ENCODE measurements around the gene L3MBTL4. TPM values are rescaled to one million over a fixed set of nuclear protein-coding genes. Genes with fewer than 3 reads are reported as not detected.

Gene L3MBTL4
- total RNA-seq (2021; fragmentation: NEBNext Ultra II Directional; extraction: Animal tissue kit (Norgen Biotek cat#: 25700)): not detected
- long read RNA-seq: 0 reads

- Mint-ChIP-seq H3K9me3 (peaks cover 33% of the 10 kb centered on the region), H3K27ac (no peak within 1 kb of the TSS), H3K4me3 (no peak within 1 kb of the TSS), H3K4me1 (ENCODE audit: low read depth) (no peaks in the 10 kb centered on the region), H3K27me3 (ENCODE audit: insufficient read depth) (no peaks in the 10 kb centered on the region), H3K36me3 (ENCODE audit: low read depth) (0 out of 2 replicates have a peak, but pooled peaks cover 6% of the 10 kb centered on the region)
- TF ChIP-seq CTCF (IDR thresholded peaks at IDR 0.05): no peak
- DNase-seq: no peak
Measured at GRCh38 chr18:6414723-6415417, at the start of gene L3MBTL4. Gene L3MBTL4, minus strand, starts transcription at chr18:6414911. Its CDS starts 103,286 bp downstream, at chr18:6311625.

- no peaks in the 10 kb centered on the region; the same call in 1 of the 2 replicates for H3K27me3 Mint-ChIP-seq (ENCODE audit: insufficient read depth)
- H3K27ac Mint-ChIP-seq: no peak overlapping the region
- no peaks in the 10 kb centered on the region; the same call in 1 of the 2 replicates for H3K36me3 Mint-ChIP-seq (ENCODE audit: low read depth)
- no peak for TF ChIP-seq CTCF (IDR thresholded peaks at IDR 0.05)
- H3K4me3 Mint-ChIP-seq: no peak overlapping the region
- DNase-seq: no peak
- peaks cover 28% of the 10 kb centered on the region for H3K9me3 Mint-ChIP-seq
- no peaks in the 10 kb centered on the region for H3K4me1 Mint-ChIP-seq (ENCODE audit: low read depth)
Measured at GRCh38 chr18:6452194-6452593, 37.5 kb upstream of the L3MBTL4 start.

GRCh38 chr18:6449213-6449612, 34.5 kb upstream of the L3MBTL4 start:
- DNase-seq: no peak
- H3K36me3 Mint-ChIP-seq (ENCODE audit: low read depth): no peaks in the 10 kb centered on the region; the same call in 1 of the 2 replicates
- H3K27me3 Mint-ChIP-seq (ENCODE audit: insufficient read depth): no peaks in the 10 kb centered on the region; the same call in 1 of the 2 replicates
- no peak for TF ChIP-seq CTCF (IDR thresholded peaks at IDR 0.05)
- H3K4me3 Mint-ChIP-seq: no peak overlapping the region
- no peak overlapping the region for H3K27ac Mint-ChIP-seq
- no peaks in the 10 kb centered on the region for H3K4me1 Mint-ChIP-seq (ENCODE audit: low read depth)
- peaks cover 34% of the 10 kb centered on the region for H3K9me3 Mint-ChIP-seq

- DNase-seq: no peak
- no peaks in the 10 kb centered on the region for H3K4me1 Mint-ChIP-seq (ENCODE audit: low read depth)
- H3K36me3 Mint-ChIP-seq (ENCODE audit: low read depth): peaks cover 7% of the 10 kb centered on the region; the same call in 1 of the 2 replicates
- no peak overlapping the region for H3K27ac Mint-ChIP-seq
- H3K9me3 Mint-ChIP-seq: peaks cover 62% of the 10 kb centered on the region
- no peaks in the 10 kb centered on the region; the same call in 1 of the 2 replicates for H3K27me3 Mint-ChIP-seq (ENCODE audit: insufficient read depth)
- no peak overlapping the region for H3K4me3 Mint-ChIP-seq
- no peak for TF ChIP-seq CTCF (IDR thresholded peaks at IDR 0.05)
Measured at GRCh38 chr18:6444466-6445228, 29.9 kb upstream of the L3MBTL4 start.

- no peak overlapping the region for H3K27ac Mint-ChIP-seq
- H3K36me3 Mint-ChIP-seq (ENCODE audit: low read depth): peaks cover 7% of the 10 kb centered on the region; the same call in 1 of the 2 replicates
- no peaks in the 10 kb centered on the region for H3K27me3 Mint-ChIP-seq (ENCODE audit: insufficient read depth)
- H3K4me1 Mint-ChIP-seq (ENCODE audit: low read depth): no peaks in the 10 kb centered on the region
- H3K9me3 Mint-ChIP-seq: peaks cover 64% of the 10 kb centered on the region
- no peak for DNase-seq
- no peak for TF ChIP-seq CTCF (IDR thresholded peaks at IDR 0.05)
- no peak overlapping the region for H3K4me3 Mint-ChIP-seq
Measured at GRCh38 chr18:6441200-6441599, 26.5 kb upstream of the L3MBTL4 start.
